ENCODE measurements around the gene SYT1.

DNA sequence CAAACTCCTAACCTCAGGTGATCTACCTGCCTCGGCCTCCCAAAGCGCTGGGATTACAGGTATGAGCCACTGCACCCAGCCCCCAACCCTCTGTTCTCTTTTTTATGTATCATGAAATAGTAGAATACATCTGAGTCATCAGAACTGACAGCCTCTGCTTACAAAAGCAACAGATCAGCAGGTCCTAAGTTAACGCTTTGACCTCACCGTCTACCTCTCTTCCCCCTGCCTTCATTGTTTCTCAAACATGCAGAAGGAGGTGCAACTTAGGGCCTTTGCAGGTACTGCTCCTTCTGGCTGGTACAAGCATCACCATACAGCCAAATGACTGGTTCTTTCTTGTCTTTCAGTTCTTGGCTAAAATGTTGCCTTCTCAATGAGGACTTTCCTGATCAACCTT is 577.0 kb downstream of the SYT1 start:
- TF ChIP-seq POLR2AphosphoS5 (IDR thresholded peaks at IDR 0.05) = no peak
- TF ChIP-seq POLR2A (IDR thresholded peaks at IDR 0.05) = no peak
